B cell (primary cell): ENCODE results near the gene HNRNPF. TPM values are rescaled to one million over a fixed set of nuclear protein-coding genes. Genes with fewer than 3 reads are reported as not detected.
"Not testable (repeated sequence)": the region's sequence is repeated elsewhere in the genome, so short reads cannot be mapped to it uniquely, and the experiment has no call there.

Experiments
- ATAC-seq: fragments of 200-7000 bp; cut with Tn5 transposase; one replicate; pipeline ENCODE4 v1.10.0; 2021; ENCODE audit warnings: low read depth, mild to moderate bottlenecking, moderate number of reproducible peaks, moderate library complexity
- CTCF ChIA-PET: fragments of 350-600 bp; sonication (Branson Sonifier 250); formaldehyde crosslinking; loops from one replicate; lab custom pipeline; 2021; ENCODE audit warnings: antibody characterized with exemption, inconsistent platforms; lab: Charles Lee
- POLR2A ChIA-PET: fragments of 350-600 bp; sonication (Branson Sonifier 250); formaldehyde crosslinking; loops from one replicate; lab custom pipeline; 2021; ENCODE audit warnings: antibody characterized with exemption; lab: Charles Lee
- DNase-seq: peaks from one replicate; pipeline ENCODE4 v3.0.0; 2013
- H2AFZ ChIP-seq: 2 replicates; pipeline ENCODE4 v1.6.1; 2012; ENCODE audit warnings: mild to moderate bottlenecking, low read depth, low read length; ENCODE audit not compliant: insufficient read depth, poor library complexity, severe bottlenecking
- H3K27ac ChIP-seq, 2 donors: 1 replicate in 1 of 2; 2 replicates in 1 of 2; pipeline ENCODE4 v1.5.1; 2012 to 2013; ENCODE audit warnings: low read length in 2 of 2, mild to moderate bottlenecking in 2 of 2, moderate library complexity in 1 of 2
- H3K27me3 ChIP-seq, 4 experiments: fragments of 200-600 bp in 1 of 4; sonication (generic) in 1 of 4; replicated peaks in 1 of 4; 1 replicate in 2 of 4; 2 replicates in 2 of 4; pipeline versions ENCODE4 v1.6.1 to v1.7.0; 2013 to 2016; ENCODE audit warnings: low read length in 3 of 4, mild to moderate bottlenecking in 2 of 4, mixed read lengths in 1 of 4, moderate library complexity in 1 of 4; ENCODE audit not compliant: insufficient read depth in 4 of 4, control insufficient read depth in 3 of 4; ENCODE audit errors: control extremely low read depth in 1 of 4
- H3K36me3 ChIP-seq, 2 experiments: replicated peaks in 1 of 2; 1 replicate in 1 of 2; 2 replicates in 1 of 2; pipeline versions ENCODE4 v1.6.1 to v1.7.1; 2013; ENCODE audit warnings: low read length in 1 of 2; ENCODE audit not compliant: insufficient read depth in 2 of 2, control insufficient read depth in 1 of 2; ENCODE audit errors: control extremely low read depth in 1 of 2, extremely low read depth in 1 of 2
- H3K4me1 ChIP-seq, 2 donors: fragments of 200-600 bp in 1 of 2; sonication (generic) in 1 of 2; 1 replicate in 1 of 2; 2 replicates in 1 of 2; pipeline versions ENCODE4 v1.5.1 to v1.6.1; 2013 to 2017; ENCODE audit warnings: low read length in 2 of 2; ENCODE audit not compliant: control insufficient read depth in 2 of 2, insufficient read depth in 2 of 2
- H3K4me2 ChIP-seq: replicated peaks from 2 replicates; pipeline ENCODE3; 2012; ENCODE audit warnings: mild to moderate bottlenecking, low read depth, low read length; ENCODE audit not compliant: poor library complexity, severe bottlenecking
- H3K4me3 ChIP-seq, 5 experiments: fragments of 200-600 bp in 1 of 5; sonication (generic) in 1 of 5; 1 replicate in 3 of 5; 2 replicates in 2 of 5; pipeline versions ENCODE4 v1.5.1 to v1.7.0; 2011 to 2016; ENCODE audit warnings: low read length in 4 of 5, mild to moderate bottlenecking in 4 of 5, low read depth in 2 of 5, control low read depth in 1 of 5, moderate library complexity in 1 of 5; ENCODE audit not compliant: insufficient read depth in 1 of 5; ENCODE audit errors: control extremely low read depth in 1 of 5, extremely low read depth in 1 of 5
- H3K79me2 ChIP-seq: fragments of 200-600 bp; sonication (generic); one replicate; pipeline ENCODE4 v1.6.0; 2016; ENCODE audit warnings: low read length; ENCODE audit not compliant: control insufficient read depth, insufficient read depth
- H3K9ac ChIP-seq: fragments of 200-600 bp; sonication (generic); 2 replicates; pipeline ENCODE4 v1.6.1; 2017; ENCODE audit warnings: mild to moderate bottlenecking, low read length, moderate library complexity
- H3K9me3 ChIP-seq, 3 donors: one replicate each; pipeline versions ENCODE4 v1.6.1 to v1.7.1; 2013; ENCODE audit warnings: low read length in 2 of 3; ENCODE audit not compliant: control insufficient read depth in 2 of 3, insufficient read depth in 1 of 3; ENCODE audit errors: control extremely low read depth in 1 of 3
- H4K20me1 ChIP-seq: 2 replicates; pipeline ENCODE4 v1.6.0; 2012; ENCODE audit warnings: mild to moderate bottlenecking, low read length; ENCODE audit not compliant: insufficient read depth, control insufficient read depth, poor library complexity, severe bottlenecking
- H3K27ac Mint-ChIP-seq: one replicate; pipeline ENCODE4 v1.8.0; 2021; ENCODE audit warnings: mixed read lengths
- H3K27me3 Mint-ChIP-seq: one replicate; pipeline ENCODE4 v1.8.0; 2021; ENCODE audit warnings: mixed read lengths
- H3K4me1 Mint-ChIP-seq: one replicate; pipeline ENCODE4 v1.8.0; 2021; ENCODE audit warnings: mixed read lengths
- H3K4me3 Mint-ChIP-seq: one replicate; pipeline ENCODE4 v1.8.0; 2021; ENCODE audit warnings: mixed read lengths
- H3K9me3 Mint-ChIP-seq: one replicate; pipeline ENCODE4 v1.8.0; 2022; ENCODE audit warnings: mixed read lengths; ENCODE audit not compliant: insufficient read depth
- CTCF ChIP-seq: fragments of 200-600 bp; IDR thresholded peaks from one replicate; pipeline ENCODE4 v1.8.0; 2022; ENCODE audit warnings: antibody characterized with exemption, mild to moderate bottlenecking
- EZH2 ChIP-seq: IDR thresholded peaks from 2 replicates; pipeline ENCODE4 v1.6.1; 2012; ENCODE audit warnings: borderline replicate concordance, low read depth, mild to moderate bottlenecking, moderate library complexity, low read length; ENCODE audit not compliant: insufficient read depth, poor library complexity, severe bottlenecking
- WGBS: methylation state at CpG from one replicate; pipeline ENCODE4 v1.1.5; 2013; ENCODE audit warnings: missing lambda C conversion rate; ENCODE audit not compliant: insufficient coverage; 5-methylcytosine and 5-hydroxymethylcytosine counted together
- intact Hi-C: fragments of 100-400 bp; cut with micrococcal nuclease; formaldehyde crosslinking; loops from one replicate; pipeline ENCODE4 v1.10.0; 2022
- polyA plus RNA-seq: library from polyadenylated mRNA; depleted of rRNA; stranded (reverse); fragments of >200 nt; gene quantifications from 2 replicates; pipeline ENCODE4 v1.2.3, GENCODE V29; 2012
- total RNA-seq, 2 donors: library from RNA; stranded (reverse); fragments of 120-200 nt in 1 of 2; gene quantifications; 1 replicate in 1 of 2; 2 replicates in 1 of 2; pipeline versions ENCODE4 v1.2.3 to v1.2.4, GENCODE V29; 2013 to 2022

HNRNPF gene
- total and polyA plus RNA-seq, 2 donors (not counting 1 experiment from before 2014, with no cell fraction given): 76.7 to 161 TPM

DNA sequence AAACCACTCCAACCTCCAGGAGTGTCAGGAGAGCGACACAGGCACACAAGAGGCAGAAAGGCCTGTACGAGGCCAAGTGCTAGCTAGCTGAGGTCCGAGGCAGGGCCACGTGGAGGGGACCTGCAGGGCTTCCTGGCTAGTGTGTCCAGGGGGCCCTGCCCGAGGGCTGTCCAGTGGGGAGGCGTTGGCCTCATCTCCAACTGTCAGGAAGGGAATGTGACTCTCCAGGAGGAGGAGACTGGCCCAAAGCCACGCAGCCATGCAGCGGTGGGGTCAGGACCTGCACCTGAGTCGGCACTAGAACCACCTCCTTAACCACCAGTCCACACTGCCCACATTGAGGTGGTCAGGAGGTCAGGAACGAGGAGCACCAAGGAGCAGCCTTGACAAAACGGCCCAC, 69.8 kb downstream of the HNRNPF start:
- TF ChIP-seq CTCF (no peak), EZH2 (no peak)

DNA sequence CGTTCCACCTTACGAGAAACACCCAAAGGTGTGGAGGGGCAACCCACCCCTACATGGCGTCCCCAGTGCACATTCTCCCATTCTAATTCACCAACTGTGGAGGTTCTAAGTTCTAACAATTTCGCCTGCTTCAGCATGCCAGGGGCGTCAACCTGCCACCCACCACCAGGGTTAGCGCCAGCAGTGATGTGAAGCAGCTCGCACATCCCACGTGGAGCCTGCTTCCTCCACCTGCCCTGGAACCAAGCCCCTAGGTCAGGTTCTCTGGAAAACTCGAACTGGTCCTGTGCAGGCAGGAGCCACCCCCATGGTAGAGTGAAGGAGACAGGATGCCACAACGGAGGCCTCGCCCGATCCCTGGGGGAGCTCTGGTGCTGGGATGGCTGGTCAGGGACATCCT, 70.9 kb downstream of the HNRNPF start:
- WGBS: 87% methylated on average over 12 of the region's 12 CpGs
- ChIA-PET CTCF (no interaction called here), POLR2A (no interaction called here)
- Histone ChIP-seq H3K79me2 (no peaks in the 10 kb centered on the region), H3K9ac (no peak overlapping the region), H3K4me3 (no peak overlapping the region), H3K9me3 (no peaks in the 10 kb centered on the region), H2AFZ (no peak overlapping the region), H3K4me2 (no peak overlapping the region), H3K36me3 (no peaks in the 10 kb centered on the region), H4K20me1 (no peaks in the 10 kb centered on the region), H3K27ac (no peak overlapping the region), H3K4me1 (no peaks in the 10 kb centered on the region), H3K27me3 (peaks cover 0 to 5% (median 0%) of the 10 kb centered on the region in 4 experiments)
- no peak overlapping the region for H3K27ac Mint-ChIP-seq
- no peak for ATAC-seq
- no peak overlapping the region for H3K4me3 Mint-ChIP-seq
- intact Hi-C loops: no loop called here
- no peaks in the 10 kb centered on the region for H3K4me1 Mint-ChIP-seq
- H3K27me3 Mint-ChIP-seq: peaks cover 33% of the 10 kb centered on the region
- no peak for DNase-seq
- TF ChIP-seq CTCF (no peak), EZH2 (no peak)
- H3K9me3 Mint-ChIP-seq: no peaks in the 10 kb centered on the region

More for the DNA sequence above, 69.8 kb downstream of the HNRNPF start:
- DNase-seq (no peak), ATAC-seq (no peak)
- Histone ChIP-seq H3K4me3 (no peak overlapping the region), H2AFZ (no peak overlapping the region), H3K9ac (no peak overlapping the region), H3K4me2 (no peak overlapping the region), H4K20me1 (no peaks in the 10 kb centered on the region), H3K27ac (no peak overlapping the region), H3K27me3 (peaks cover 0 to 5% (median 0%) of the 10 kb centered on the region in 4 experiments), H3K36me3 (no peaks in the 10 kb centered on the region), H3K9me3 (no peaks in the 10 kb centered on the region), H3K4me1 (no peaks in the 10 kb centered on the region), H3K79me2 (no peaks in the 10 kb centered on the region)
- ChIA-PET CTCF (no interaction called here), POLR2A (no interaction called here)
- Mint-ChIP-seq H3K4me1 (no peaks in the 10 kb centered on the region), H3K4me3 (no peak overlapping the region), H3K9me3 (no peaks in the 10 kb centered on the region), H3K27me3 (peaks cover 29% of the 10 kb centered on the region), H3K27ac (no peak overlapping the region)
- WGBS: 79% methylated on average over 8 of the region's 11 CpGs
- intact Hi-C loops: no loop called here

DNA sequence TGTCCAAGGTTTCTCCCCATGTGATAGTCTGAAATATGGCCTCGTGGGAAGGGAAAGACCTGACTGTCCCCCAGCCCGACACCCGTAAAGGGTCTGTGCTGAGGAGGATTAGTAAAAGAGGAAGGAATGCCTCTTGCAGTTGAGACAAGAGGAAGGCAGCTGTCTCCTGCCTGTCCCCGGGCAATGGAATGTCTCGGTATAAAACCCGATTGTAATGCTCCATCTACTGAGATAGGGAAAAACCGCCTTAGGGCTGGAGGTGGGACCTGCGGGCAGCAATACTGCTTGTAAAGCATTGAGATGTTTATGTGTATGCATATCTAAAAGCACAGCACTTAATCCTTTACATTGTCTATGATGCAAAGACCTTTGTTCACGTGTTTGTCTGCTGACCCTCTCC, 71.5 kb downstream of the HNRNPF start:
- POLR2A ChIA-PET, H4K20me1 ChIP-seq, CTCF ChIA-PET, DNase-seq, H3K36me3 ChIP-seq, H3K9ac ChIP-seq, H3K4me2 ChIP-seq, intact Hi-C loops, H3K9me3 ChIP-seq, H2AFZ ChIP-seq, H3K4me1 Mint-ChIP-seq, H3K27ac ChIP-seq, H3K9me3 Mint-ChIP-seq, H3K27me3 ChIP-seq, H3K4me3 Mint-ChIP-seq, H3K4me1 ChIP-seq, H3K4me3 ChIP-seq, ATAC-seq, H3K79me2 ChIP-seq, H3K27ac Mint-ChIP-seq: not testable (repeated sequence)
- H3K27me3 Mint-ChIP-seq: peaks cover 33% of the 10 kb centered on the region
- WGBS: 0% methylated on average over 3 of the region's 9 CpGs
